ENCODE measurements around the gene FLVCR2.
"Not testable (repeated sequence)": the region's sequence is repeated elsewhere in the genome, so short reads cannot be mapped to it uniquely, and the experiment has no call there.

Gene FLVCR2

DNA sequence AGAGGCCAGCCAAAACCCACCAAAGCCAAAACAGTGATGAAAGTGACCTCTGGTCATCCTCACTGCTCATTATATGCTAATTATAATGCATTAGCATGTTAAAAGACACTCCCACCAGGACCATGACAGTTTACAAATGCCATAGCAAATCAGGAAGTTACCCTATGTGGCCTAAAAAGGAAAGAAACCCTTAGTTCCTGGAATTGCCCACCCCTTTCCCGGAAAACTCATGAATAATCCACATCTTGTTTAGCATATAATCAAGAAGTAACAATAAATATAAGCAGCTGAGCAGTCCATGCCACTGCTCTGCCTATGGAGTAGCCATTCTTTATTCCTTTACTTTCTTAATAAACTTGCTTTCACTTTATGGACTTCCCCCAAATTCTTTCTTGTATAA is 21.7 kb downstream of the FLVCR2 start:
- not testable (repeated sequence) for DNase-seq

DNA sequence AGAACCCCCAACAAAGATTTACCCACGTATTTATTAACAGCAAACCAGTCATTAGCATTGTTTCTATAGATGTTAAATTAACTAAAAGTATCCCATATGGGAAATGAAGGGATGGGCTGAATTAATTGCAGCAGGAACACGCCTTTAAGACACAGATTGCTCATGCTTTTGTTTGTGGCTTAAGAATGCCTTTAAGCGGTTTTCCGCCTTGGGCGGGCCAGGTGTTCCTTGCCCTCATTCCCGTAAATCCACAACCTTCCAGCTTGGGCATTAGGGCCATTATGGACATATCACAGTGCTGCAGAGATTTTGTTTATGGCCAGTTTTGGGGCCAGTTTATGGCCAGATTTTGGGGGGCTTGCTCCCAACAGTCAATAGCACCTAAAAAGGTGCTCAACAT is 22.6 kb downstream of the FLVCR2 start:
- DNase-seq = not testable (repeated sequence)

DNA sequence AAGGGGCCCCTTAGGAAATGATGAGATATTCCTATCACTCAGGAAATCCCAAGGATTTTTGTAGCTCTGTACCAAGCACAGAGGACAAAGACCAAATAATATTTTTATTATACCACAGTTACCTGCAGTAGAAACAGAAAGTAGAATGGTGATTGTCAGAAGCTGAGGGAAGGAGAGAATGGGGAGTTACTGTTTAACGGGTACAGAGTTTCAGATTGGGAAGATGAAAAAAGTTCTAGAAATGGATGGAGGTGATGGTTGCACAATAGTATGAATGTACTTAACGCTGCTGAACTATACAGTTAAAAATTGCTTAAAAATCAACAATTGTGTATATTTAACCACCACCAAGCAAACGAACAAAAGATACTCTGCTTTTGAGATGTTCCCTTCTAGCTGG is 24.1 kb downstream of the FLVCR2 start:
- no peak for DNase-seq

DNA sequence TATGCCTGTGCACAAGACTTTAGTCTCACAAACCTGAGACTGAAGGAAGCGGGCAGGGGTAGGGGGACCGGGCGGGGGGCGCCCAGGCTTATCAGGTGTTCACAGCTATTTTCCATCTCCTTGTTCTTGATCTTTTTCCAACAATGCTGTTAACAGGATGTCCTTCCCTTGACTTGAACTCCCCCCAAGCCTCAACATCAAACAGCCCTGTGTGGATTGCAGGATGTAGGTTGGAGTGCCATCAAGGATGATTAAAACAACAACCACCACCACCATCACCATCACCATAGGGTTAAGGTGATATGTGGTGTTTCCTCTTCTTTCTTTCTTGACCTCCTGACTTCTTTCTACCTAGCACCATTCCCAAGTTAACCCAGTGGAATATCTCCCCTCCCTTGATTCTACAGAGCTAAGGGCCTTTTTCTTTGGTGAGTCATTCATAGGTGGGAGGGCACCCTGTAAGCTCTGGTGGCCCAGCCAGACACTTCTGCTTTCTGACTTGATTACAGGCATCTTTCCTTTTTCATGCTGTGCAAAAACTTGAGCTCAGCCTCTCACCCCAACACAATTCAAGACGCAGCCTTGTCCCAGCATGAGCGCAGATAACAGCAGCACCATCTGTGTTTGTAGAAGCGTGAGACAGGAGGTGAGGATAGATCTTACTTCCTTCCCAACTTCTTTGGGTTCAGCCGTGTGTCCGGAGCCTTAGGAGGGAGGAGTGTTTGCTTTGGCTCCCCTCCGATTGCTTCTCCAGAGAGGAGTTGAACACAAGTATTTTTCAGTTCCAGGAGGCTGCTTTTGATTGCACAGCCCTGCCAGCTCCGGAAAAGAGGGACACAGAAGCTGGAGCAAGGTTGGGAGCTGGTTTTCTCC is 26.8 kb downstream of the FLVCR2 start:
- DNase-seq = no peak

DNA sequence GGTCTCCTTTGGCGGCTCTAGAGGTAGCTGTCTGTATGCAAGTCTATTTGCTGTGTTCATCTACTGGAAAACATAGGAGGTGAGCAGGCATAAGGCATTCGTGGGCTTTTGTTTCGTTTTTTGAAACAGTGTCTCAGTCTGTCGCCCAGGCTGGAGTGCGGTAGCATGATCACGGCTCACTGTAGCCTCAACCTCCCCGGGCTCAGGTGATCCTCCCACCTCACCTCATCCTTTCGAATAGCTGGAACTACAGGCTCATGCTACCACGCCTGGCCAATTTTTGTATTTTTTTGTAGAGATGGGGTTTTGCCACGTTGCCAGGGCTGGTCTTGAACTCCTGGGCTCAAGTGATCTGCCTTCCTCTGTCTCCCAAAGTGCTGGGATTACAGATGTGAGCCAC is 27.5 kb downstream of the FLVCR2 start:
- no peak for DNase-seq

DNA sequence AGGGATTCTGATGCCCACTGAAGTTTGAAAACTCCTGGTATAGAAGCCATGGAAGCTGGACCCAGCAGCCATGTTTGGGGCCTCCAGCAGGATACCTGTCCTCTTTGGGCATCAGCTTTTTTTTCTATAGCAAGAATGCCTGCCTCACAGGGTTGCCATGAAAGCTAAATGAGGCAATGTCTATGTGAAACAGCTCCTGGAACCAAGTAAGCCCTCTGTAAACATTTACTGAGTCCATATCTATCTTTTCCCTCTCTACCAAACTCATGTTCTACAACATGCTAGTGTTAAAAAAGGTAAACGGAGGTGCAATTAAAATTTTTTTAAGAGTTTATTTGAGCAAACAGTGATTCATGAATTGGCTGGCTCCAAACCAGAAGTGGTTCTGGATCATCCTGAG is 28.6 kb downstream of the FLVCR2 start:
- no peak for DNase-seq

DNA sequence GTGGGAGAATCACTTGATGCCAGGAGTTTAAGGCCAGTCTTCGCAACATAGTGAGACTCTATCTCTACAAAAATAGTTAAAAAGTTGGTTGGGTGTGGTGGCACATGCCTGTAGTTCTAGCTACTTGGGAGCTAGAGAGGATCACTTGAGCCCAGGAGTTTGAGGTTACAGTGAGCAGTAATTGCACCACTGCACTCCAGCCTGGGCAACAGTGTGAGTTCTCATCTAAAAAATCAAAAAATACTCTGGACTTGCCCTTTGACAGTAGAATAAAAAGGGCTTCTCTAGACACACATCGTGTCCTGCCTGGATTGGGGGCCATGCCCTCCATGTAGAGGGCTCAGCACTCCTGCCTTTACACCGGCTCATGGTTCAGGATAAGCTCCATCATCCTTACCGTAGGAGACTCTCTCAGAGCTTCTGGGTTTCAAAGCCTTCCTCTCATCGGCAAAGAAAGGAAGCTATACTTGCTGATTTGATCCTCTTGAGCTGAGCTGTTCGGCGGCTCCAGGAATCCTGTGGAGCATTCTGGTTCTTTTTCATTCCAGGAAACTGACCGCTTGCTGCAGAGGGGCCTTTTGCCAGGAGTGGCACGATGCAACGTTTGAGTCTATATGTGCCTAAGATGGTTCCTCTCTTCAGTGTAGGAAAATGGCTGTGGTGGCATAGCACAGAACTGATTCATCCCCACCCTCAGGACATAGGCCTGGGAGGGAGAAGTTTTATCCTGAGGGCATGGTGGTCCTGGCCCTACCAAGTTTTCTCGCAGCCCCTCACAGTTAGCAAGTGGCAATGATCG is 29.6 kb downstream of the FLVCR2 start:
- no peak for DNase-seq

DNA sequence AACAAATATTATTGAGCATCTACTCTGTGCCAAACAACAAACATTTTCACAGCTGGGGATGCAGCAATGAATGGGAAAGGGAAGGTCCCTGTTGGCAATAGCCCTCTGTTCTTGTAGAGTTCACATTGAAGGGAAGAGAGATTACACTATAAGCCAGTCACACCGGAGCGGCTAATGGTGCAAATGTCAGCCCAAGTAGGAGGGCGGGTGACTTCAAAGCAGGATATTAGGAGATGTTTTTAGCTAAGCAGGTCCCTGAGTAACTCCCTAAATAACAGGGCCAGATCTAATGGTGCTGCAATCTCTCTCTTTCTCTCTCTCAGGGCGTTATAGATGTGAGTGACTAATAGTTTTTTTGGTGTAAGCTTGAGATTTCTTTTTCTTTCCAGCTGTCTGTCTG is 30.7 kb downstream of the FLVCR2 start:
- DNase-seq = no peak

DNA sequence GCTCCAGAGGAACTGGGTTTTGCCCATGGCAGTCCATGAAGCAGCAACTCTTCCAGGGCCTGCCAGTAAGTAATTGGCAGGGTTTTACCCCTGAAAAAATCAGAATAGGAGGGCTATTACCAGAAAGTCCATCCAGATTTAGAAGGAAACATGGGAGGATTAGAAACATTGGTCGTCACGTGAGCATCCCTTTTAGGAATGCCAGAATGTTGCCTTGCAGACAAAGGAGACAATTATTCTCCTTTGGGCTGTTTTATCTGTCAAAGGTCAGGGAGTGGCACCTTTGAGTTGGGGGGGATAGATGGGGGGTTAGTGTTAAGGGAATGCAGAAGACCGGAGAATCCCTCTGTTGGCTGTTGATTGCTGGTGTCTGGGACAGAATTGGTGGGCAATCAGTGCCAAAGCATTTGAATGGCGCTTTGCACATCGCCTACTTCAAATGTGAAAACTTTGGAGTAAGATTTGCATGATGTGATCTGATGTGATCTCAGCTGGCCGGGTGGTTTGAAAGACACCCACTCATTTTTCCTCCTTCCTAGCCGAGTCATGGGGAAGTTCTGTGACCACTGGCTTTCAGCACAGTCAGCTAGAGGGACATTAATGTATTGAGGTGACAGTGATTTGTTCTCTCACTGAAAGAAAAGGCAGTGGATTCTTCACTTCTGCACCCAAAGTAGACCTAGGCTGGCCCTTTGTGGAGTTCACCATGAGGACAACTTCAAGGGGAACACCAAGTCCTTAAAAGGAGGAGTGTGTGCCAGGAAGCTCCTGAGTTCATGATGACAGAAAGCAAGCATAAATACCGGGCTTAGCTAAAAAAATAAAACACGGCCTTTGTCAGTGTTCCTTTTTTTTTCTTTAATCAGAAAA is 31.4 kb downstream of the FLVCR2 start:
- no peak for DNase-seq

DNA sequence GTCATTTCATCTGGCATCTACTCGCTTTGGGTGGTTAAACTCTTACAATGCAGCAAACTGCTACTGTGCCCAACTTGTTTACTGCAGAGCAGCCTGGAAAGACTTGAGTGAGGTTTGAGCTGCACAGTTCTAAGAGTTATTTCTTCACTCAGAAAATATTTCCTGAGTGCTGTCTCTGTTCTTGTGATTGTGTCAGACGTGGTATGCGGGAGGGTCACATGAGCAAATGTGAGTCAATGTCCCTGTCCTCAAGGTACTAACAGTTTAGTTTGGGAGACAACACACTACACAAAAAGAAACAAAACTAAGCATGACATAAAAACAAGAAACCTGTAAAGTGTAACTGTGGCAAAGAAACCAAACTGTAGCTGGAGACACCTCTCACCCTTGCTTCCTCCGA is 32.4 kb downstream of the FLVCR2 start:
- no peak for DNase-seq

DNA sequence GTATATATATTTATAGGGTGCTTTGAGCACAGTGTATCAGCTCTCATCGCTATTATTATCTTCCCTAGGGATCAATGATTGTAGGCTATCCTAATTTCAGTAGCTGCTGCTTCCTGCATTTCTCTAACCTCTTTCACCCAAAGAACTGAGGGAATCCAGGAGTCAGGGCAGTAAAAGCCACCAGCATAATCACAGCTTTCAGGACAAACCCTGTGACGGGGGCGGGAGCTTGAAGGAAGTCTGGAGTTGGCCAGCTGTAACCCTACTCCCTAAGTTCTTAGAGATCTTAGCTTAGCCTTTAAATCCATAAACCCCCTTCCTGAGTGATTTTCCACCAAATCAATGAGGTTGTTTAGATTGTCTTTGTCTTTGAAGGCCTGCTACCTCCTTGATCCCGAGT is 33.7 kb downstream of the FLVCR2 start:
- DNase-seq = no peak

DNA sequence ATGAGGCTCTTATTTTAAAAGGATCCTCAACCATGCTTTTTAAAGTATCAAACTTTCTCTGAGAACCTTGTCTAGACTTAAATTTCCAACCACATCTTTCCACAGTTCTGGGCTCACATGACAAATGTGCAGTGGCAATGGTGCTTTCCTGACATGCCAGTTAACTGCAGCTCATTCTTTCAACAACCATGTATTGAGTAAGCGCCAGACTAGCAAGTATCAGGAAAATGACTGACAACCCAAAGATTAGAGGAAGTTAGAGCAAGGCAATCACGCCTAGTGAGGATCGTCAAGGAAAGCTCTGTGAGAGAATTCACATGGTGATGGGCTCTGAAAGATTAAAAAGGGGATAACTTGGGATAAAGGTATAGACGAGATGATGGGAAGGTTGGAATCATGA is 35.8 kb downstream of the FLVCR2 start:
- no peak for DNase-seq

DNA sequence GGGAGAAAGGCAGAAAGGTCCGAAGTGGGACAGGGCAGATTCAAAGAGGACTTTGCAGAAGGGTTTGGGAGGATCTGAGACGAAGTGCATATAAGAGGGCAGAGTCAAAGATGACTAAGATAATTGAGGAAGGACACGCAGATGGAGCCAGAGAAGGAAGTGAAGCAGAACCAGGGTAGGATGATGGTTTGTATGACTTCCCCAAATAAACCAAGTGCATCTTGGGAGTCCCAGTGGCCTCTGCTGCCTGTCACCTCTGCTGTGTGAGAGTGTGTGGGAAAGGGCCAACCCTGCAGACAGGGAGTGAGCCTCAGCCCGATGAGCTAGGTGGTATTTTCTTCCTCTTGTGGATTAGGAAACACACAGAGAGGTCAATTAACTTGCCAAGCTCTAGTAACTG is 36.8 kb downstream of the FLVCR2 start:
- no peak for DNase-seq

DNA sequence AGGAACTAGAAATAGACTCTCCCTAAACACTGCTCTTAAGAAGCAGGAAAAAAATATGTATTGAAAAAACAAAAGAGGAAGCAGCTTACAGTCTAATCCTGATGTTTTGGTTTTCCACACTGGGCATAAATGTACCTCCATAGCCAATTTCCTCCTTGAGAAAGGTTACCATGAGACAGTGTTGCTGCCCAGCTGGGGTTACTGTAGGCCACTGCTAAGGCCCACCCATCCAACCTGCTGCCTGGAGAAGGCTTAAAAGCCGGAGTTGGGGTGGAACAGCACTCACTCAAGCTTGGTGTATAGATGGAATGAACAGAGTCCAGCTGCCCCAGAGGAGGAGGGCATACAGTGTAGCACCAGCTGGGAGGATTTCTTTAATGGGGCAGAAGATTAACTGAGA is 41.1 kb downstream of the FLVCR2 start:
- DNase-seq = no peak

DNA sequence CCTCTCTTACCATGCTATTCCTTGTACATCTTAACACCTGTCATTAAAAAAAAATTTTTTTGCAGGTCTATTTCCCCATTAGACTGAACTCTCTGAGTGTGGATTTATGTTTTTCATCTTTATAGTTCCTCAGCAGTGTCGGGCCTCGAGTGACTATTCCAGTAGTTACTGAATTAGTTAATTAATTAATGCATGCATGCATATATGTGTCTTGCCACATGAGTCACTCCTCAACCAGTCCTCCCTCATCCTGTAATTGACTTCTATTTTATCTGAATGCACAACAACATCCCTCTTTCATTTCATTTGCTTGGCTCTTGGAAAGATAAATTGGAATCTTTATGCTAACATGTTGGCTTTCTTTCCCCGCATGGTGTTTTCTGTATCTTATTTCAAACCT is 46.6 kb downstream of the FLVCR2 start:
- DNase-seq = no peak

DNA sequence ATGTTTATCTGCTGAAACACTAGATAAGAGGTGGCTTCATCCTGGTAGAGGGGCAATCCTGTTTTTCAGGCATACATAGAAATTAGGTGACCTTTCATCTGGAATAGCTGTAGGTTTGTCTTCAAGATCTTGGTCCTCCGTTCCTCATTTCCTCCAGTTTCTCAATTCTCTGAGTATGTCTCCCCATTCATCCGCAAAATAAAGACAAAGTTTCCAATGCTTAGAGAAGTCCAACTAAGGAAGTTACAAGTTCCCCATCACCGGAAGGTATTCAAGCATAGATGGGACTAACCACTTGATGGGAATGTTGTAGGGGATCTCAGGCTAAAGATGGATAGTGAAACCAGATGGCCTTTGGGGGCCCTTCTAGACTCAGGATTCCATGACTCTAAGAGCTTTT is 48.0 kb downstream of the FLVCR2 start:
- no peak for DNase-seq

DNA sequence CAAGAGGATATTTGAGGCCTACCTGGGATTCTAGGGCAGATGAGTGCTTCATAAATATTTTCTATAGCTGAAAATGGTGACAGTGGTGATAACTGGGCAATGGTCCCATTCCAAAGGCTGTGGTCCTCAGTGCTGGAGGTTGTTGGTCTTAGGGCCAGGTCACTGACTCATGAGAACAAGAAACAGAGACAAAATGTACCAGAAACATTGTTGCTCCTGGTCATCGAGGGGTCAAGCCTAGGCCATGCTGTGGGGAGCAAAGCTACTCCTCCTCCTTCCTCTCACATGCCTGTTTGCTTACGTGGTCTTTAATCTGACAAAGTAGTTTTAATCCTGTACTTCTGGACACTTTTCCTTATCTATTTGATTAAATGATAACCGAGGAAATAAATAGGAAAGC is 48.4 kb downstream of the FLVCR2 start:
- DNase-seq = no peak

DNA sequence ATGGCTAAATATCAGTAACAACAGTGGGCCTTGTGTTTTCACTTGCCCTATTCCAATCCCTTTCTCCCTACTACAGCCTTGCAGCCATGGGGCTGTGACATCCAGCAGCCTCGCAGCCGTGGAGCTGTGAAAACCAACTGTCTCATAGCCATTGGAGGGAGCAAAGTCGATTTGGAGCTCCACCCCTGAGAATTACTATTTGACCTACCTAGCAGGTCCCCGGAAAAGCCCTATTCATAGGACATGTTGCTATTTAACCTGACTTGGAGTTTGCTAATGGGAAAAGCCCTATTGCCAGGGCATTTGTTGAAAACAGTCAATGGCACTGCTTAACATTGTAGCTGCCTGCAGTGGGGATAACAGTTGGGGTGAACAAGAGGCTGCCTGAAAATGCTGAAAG is 49.0 kb downstream of the FLVCR2 start:
- DNase-seq = no peak

DNA sequence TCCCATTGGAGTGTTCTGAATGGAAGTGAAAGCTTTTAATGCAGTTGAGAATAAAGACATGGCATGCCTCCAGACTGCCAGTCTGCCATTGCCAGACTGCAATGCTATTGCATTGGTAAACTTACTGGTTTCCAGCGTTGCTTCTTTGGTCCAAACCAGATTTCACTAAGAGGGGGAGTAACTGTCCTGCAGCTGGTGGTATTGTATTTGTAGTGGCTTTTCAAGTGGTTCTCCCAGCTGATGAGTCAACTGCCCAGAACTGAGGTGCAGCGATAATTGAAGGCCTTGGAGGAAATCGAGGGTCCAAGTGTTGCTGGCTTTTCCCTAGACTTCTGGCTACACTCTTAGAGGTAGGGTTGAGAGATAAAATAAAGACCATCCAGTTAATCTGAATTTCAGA is 50.4 kb downstream of the FLVCR2 start:
- no peak for DNase-seq

DNA sequence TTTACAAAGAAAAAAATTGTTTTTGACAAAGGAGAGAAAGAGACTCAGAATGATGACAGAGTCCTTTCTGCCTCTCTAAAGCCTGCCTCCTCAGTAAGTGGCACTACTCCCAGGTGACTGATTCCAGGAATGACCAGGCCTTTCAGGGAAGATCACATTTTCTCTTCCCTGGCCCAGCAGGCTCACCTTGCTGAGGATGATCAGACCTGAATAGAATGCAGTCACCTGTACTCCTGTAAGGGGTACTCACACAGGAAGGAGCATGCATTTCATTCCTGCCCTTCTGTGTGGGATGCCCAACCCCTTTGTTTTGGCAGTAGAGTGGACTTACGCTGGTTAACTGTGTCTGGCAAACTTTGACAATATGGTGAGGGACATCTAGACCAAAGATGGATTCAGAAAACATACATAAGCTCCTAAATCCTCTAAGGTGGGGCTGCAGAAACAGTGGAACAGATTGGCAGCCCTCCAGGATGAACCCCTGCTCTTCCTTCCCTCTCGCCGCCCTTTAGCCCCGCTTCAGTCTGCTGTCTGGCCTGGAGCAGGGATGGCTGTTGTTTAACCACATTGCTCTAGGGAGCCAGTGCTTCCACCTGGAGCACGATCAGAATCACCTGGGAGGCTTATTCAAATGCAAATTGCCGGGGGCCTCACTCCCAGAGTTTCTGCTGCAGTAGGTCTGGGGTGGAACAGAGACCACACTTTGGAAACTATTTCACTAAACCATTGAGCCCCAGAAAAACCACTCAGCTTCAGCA is 52.5 kb downstream of the FLVCR2 start:
- no peak for DNase-seq

DNA sequence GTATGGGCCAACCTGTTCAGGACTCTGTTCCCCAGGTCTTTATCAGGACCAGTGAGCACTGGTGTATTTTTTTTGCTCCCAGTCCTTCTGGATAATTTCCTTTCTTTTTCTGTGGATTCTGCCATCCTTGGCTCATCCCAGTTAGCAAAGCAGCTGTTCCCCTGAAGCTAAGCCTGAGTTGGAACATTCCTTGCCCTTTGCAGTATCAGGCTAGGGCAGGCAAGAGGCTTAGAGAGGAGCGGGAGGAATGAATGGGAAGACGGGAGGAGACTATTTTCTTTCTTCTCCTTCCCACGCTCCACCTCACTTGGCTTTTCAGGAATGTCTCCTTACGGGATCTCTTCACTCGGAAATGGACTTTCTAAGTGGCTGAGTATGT is 53.0 kb downstream of the FLVCR2 start:
- DNase-seq = no peak

DNA sequence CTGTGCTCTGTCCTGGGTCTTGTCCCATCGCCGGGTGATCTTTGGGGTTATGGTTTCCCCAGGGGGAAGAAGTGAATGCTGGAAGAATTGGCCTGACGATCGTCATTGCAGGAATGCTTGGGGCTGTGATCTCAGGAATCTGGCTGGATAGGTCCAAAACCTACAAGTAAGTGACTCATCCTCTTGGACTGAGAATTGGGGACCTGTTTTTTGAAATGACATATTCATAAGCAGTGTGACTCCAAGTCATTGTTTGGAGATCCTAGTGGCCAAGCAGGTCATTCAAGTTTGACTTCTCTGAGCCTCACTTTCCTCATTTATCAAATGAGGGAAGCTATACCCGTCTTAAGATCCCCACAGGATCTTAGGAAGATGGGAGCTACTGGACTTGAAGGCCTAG is 56.4 kb downstream of the FLVCR2 start:
- no peak for DNase-seq

Measured in activated CD4-positive, alpha-beta T cell treated with anti-CD3 and anti-CD28 coated beads, Interleukin-10, Interleukin-2, amounts not matched to agents 100 ng/mL and 50 ng/mL, durations not matched to agents 16 hours and 8 hours (primary cell).